Peyer's patch (tissue), 4 donors: Measurements from ENCODE around the gene MAP3K19. TPM values are rescaled to one million over a fixed set of nuclear protein-coding genes. Genes with fewer than 3 reads are reported as not detected.

ENCODE experiments used
- DNase-seq, 3 donors: peaks; one replicate each; pipeline ENCODE4 v3.0.0-alpha.2; 2017 to 2019
- H3K27ac ChIP-seq, 4 donors: fragments of 200-600 bp; sonication (generic); one replicate each; pipeline ENCODE4 v1.5.1; 2016 to 2019
- H3K27me3 ChIP-seq, 2 donors: fragments of 200-600 bp; sonication (generic); one replicate each; pipeline ENCODE4 v1.5.1; 2019
- H3K36me3 ChIP-seq, 3 donors: fragments of 200-600 bp; sonication (generic); one replicate each; pipeline ENCODE4 v1.5.1; 2016 to 2019
- H3K4me1 ChIP-seq, 4 donors: fragments of 200-600 bp; sonication (generic); one replicate each; pipeline ENCODE4 v1.5.1; 2016 to 2019
- H3K4me3 ChIP-seq, 4 donors: fragments of 200-600 bp; sonication (generic); 1 replicate in 3 of 4; 2 replicates in 1 of 4; pipeline ENCODE4 v1.5.1; 2016 to 2019; ENCODE audit warnings: mild to moderate bottlenecking in 1 of 4
- H3K9me3 ChIP-seq, 4 donors: fragments of 200-600 bp; sonication (generic); one replicate each; pipeline ENCODE4 v1.5.1; 2016 to 2019; ENCODE audit warnings: mild to moderate bottlenecking in 1 of 4
- POLR2A ChIP-seq, 2 donors: fragments of 450-650 bp; IDR thresholded peaks; one replicate each; pipeline ENCODE4 v1.5.1; 2017; ENCODE audit warnings: antibody characterized with exemption in 2 of 2, mild to moderate bottlenecking in 2 of 2, moderate library complexity in 2 of 2
- total RNA-seq, 4 donors: library from RNA; depleted of rRNA; stranded (reverse); fragments of >200 nt; gene quantifications; one replicate each; pipeline ENCODE4 v1.1.0, GENCODE V29; 2016
- TF ChIP-seq, protein P1 (sequence below), 6 experiments: fragments of 450-650 bp in 4 of 6; fragments of 200-600 bp in 2 of 6; sonication (generic) in 1 of 6; IDR thresholded peaks; one replicate each; pipeline ENCODE4 v1.5.1; 2017 to 2019; ENCODE audit warnings: antibody characterized with exemption in 6 of 6, mild to moderate bottlenecking in 3 of 6, moderate library complexity in 1 of 6

The MAP3K19 gene, protein sequence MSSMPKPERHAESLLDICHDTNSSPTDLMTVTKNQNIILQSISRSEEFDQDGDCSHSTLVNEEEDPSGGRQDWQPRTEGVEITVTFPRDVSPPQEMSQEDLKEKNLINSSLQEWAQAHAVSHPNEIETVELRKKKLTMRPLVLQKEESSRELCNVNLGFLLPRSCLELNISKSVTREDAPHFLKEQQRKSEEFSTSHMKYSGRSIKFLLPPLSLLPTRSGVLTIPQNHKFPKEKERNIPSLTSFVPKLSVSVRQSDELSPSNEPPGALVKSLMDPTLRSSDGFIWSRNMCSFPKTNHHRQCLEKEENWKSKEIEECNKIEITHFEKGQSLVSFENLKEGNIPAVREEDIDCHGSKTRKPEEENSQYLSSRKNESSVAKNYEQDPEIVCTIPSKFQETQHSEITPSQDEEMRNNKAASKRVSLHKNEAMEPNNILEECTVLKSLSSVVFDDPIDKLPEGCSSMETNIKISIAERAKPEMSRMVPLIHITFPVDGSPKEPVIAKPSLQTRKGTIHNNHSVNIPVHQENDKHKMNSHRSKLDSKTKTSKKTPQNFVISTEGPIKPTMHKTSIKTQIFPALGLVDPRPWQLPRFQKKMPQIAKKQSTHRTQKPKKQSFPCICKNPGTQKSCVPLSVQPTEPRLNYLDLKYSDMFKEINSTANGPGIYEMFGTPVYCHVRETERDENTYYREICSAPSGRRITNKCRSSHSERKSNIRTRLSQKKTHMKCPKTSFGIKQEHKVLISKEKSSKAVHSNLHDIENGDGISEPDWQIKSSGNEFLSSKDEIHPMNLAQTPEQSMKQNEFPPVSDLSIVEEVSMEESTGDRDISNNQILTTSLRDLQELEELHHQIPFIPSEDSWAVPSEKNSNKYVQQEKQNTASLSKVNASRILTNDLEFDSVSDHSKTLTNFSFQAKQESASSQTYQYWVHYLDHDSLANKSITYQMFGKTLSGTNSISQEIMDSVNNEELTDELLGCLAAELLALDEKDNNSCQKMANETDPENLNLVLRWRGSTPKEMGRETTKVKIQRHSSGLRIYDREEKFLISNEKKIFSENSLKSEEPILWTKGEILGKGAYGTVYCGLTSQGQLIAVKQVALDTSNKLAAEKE (N-terminal part only)
- total RNA-seq, result not detected

DNA sequence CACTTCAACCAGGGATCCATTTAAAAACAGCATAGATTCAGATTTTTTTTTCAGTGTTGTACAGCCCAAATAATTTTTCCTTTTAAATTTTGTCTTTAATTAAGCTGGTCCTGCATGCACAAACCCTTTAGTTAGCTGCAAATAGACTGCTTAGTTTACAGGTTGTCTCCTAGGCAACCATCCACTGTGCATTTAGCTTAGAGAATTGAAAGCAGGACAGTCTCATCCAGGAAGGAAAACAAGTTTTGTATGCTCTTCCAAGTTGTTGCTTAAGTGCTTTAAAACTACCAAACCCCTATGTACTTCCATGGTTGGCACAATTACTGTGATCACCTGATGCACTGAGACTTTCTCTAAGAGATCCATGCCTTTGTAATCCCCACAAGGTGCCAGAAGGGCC, at the start of gene MAP3K19:
MAP3K19 (minus strand) TSS at position 148 of the 400 bp plus-strand sequence. CDS start 22,800 bp downstream, outside the sequence.
- TF ChIP-seq, protein P1, sequence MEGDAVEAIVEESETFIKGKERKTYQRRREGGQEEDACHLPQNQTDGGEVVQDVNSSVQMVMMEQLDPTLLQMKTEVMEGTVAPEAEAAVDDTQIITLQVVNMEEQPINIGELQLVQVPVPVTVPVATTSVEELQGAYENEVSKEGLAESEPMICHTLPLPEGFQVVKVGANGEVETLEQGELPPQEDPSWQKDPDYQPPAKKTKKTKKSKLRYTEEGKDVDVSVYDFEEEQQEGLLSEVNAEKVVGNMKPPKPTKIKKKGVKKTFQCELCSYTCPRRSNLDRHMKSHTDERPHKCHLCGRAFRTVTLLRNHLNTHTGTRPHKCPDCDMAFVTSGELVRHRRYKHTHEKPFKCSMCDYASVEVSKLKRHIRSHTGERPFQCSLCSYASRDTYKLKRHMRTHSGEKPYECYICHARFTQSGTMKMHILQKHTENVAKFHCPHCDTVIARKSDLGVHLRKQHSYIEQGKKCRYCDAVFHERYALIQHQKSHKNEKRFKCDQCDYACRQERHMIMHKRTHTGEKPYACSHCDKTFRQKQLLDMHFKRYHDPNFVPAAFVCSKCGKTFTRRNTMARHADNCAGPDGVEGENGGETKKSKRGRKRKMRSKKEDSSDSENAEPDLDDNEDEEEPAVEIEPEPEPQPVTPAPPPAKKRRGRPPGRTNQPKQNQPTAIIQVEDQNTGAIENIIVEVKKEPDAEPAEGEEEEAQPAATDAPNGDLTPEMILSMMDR (IDR thresholded peaks at IDR 0.05), result no peak
- no peak for TF ChIP-seq POLR2A (IDR thresholded peaks at IDR 0.05)
- Histone ChIP-seq H3K9me3 (no peaks in the 10 kb centered on the region), H3K27me3 (no peaks in the 10 kb centered on the region), H3K36me3 (no peaks in the 10 kb centered on the region), H3K4me1 (no peaks in the 10 kb centered on the region), H3K4me3 (no peak within 1 kb of the TSS), H3K27ac (no peak within 1 kb of the TSS)
- no peak for DNase-seq

DNA sequence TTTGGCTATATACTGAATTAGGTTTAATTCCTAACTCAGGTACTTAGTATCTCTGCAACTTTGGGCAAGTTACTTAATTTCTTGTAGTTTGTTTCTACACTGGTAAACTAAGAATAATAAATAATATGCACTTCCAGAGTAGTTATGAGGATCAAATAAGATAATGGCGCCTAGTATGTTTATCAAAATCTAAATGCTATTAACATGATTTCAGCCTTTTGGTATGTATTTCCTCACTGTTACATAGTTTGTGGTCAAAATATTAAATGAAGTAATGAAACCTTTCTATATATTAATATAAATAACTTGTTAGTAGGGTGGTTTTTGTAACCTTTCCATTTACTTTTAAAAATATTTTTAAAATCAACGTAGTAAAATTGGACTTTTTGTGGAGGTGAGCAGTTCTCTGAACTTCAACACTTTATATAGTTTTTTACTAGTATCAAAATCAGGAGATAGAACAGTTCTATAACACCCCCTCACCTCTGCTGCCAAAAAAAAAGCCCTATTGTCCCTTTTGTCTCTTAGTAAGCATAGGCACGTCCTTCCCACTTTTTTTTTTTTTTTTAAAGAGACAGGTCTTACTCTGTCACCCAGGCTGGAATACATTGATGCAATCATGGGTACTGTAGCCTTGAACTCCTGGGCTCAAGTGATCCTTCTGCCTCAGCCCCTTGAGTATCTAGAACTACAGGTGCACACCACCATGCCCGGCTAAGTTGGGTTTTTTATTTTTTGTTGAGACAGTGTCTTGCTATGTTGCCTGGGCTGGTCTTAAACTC, 49.6 kb upstream of the MAP3K19 start:
- Histone ChIP-seq H3K4me3 (no peak overlapping the region), H3K36me3 (peaks cover 0 to 8% (median 0%) of the 10 kb centered on the region in 3 donors), H3K4me1 (peaks cover 0 to 3% (median 0%) of the 10 kb centered on the region in 4 donors), H3K27ac (no peak overlapping the region), H3K9me3 (no peaks in the 10 kb centered on the region), H3K27me3 (no peaks in the 10 kb centered on the region)
- TF ChIP-seq POLR2A (IDR thresholded peaks at IDR 0.05), result no peak
- TF ChIP-seq, protein P1 (IDR thresholded peaks at IDR 0.05), result no peak
- DNase-seq, result no peak

DNA sequence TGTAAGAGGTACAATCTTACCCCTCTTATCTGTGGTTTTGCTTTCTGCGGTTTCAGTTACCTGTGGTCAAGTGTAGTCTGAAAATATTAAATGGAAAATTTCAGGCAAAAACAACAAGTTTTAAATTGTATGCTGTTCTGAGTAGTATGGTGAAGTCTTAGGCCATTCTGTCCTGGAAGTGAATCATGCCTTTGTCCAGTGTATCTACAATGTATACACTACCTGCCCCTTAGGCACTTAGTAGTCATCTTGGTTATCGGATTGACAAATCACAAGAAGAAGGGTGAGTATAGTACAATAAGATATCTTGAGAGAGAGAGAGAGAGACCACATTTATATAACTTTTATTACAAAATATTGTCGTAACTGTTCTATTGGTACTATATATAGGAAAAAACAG, 48.3 kb upstream of the MAP3K19 start:
- no peak overlapping the region for H3K27ac ChIP-seq
- peaks cover 0 to 8% (median 0%) of the 10 kb centered on the region in 3 donors for H3K36me3 ChIP-seq
- H3K27me3 ChIP-seq, result no peaks in the 10 kb centered on the region
- TF ChIP-seq, protein P1 (IDR thresholded peaks at IDR 0.05), result no peak
- TF ChIP-seq POLR2A (IDR thresholded peaks at IDR 0.05), result no peak
- H3K4me1 ChIP-seq, result peaks cover 0 to 7% (median 0%) of the 10 kb centered on the region in 4 donors
- DNase-seq, result no peak
- no peaks in the 10 kb centered on the region for H3K9me3 ChIP-seq
- H3K4me3 ChIP-seq, result no peak overlapping the region

DNA sequence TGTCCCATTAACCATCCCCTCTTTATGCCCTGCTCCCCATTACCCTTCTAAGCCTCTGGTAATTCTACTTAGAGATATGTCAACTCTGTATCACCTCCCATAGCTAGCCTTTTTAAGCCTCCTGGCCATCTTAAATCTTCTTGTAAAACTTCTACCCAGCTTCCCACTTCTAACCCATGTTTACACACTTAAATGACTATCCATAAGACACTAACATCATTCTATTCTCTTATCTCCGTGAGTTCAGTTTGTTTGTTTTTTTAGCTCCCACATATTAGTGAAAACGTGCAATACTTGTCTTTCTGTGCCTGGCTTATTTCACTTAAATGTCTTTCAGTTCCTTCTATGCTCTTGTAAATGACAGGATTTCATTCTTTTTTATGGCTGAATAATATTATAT, 47.3 kb upstream of the MAP3K19 start:
- Histone ChIP-seq H3K27me3 (no peaks in the 10 kb centered on the region), H3K27ac (no peak overlapping the region), H3K4me1 (peaks cover 0 to 7% (median 0%) of the 10 kb centered on the region in 4 donors), H3K36me3 (peaks cover 0 to 8% (median 0%) of the 10 kb centered on the region in 3 donors), H3K9me3 (no peaks in the 10 kb centered on the region), H3K4me3 (no peak overlapping the region)
- no peak for DNase-seq
- TF ChIP-seq, protein P1 (IDR thresholded peaks at IDR 0.05), result no peak
- TF ChIP-seq POLR2A (IDR thresholded peaks at IDR 0.05), result no peak
